MM.1S (cell line): ENCODE results near the gene ERLEC1.

ENCODE experiments used
- DNase-seq: peaks from one replicate; pipeline ENCODE4 v3.0.0-alpha.2; 2015
- H2AFZ ChIP-seq: fragments of 300-600 bp; sonication (generic); 2 replicates; pipeline ENCODE4 v1.6.0; 2016; ENCODE audit warnings: antibody characterized with exemption, low read length
- H3F3A ChIP-seq: fragments of 300-600 bp; sonication (generic); 2 replicates; pipeline ENCODE4 v1.6.1; 2016; ENCODE audit warnings: mild to moderate bottlenecking, antibody characterized with exemption, low read length, moderate library complexity, mixed read lengths; ENCODE audit not compliant: insufficient read depth
- H3K27ac ChIP-seq: fragments of 300-600 bp; sonication (generic); 2 replicates; pipeline ENCODE4 v1.5.1; 2016; ENCODE audit warnings: mild to moderate bottlenecking, low read length
- H3K27me3 ChIP-seq: fragments of 300-600 bp; sonication (generic); replicated peaks from 2 replicates; pipeline ENCODE4 v1.6.0; 2016; ENCODE audit warnings: low read length; ENCODE audit not compliant: insufficient read depth
- H3K36me3 ChIP-seq: fragments of 300-600 bp; sonication (generic); replicated peaks from 2 replicates; pipeline ENCODE4 v1.6.1; 2016; ENCODE audit warnings: mild to moderate bottlenecking, low read length, mixed read lengths; ENCODE audit not compliant: insufficient read depth
- H3K4me1 ChIP-seq: fragments of 300-600 bp; sonication (generic); 2 replicates; pipeline ENCODE4 v1.6.1; 2016; ENCODE audit warnings: low read length, mixed read lengths
- H3K4me2 ChIP-seq: fragments of 300-600 bp; sonication (generic); 2 replicates; pipeline ENCODE4 v1.6.0; 2016; ENCODE audit warnings: low read depth, low read length
- H3K4me3 ChIP-seq: fragments of 300-600 bp; sonication (generic); 2 replicates; pipeline ENCODE4 v1.5.1; 2016; ENCODE audit warnings: low read length, mixed read lengths
- H3K79me2 ChIP-seq: fragments of 300-600 bp; sonication (generic); 2 replicates; pipeline ENCODE4 v1.6.1; 2016; ENCODE audit warnings: mixed run types, low read length, mixed read lengths
- H3K9ac ChIP-seq: fragments of 300-600 bp; sonication (generic); 2 replicates; pipeline ENCODE4 v1.6.1; 2016; ENCODE audit warnings: low read length, mixed read lengths
- H3K9me2 ChIP-seq: fragments of 300-600 bp; sonication (generic); replicated peaks from 2 replicates; pipeline ENCODE4 v1.6.1; 2016; ENCODE audit warnings: mild to moderate bottlenecking, low read length, mixed read lengths; ENCODE audit not compliant: insufficient read depth
- H3K9me3 ChIP-seq: fragments of 300-600 bp; sonication (generic); replicated peaks from 2 replicates; pipeline ENCODE4 v1.6.1; 2016; ENCODE audit warnings: mild to moderate bottlenecking, low read length, mixed read lengths; ENCODE audit not compliant: insufficient read depth
- H4K20me1 ChIP-seq: fragments of 300-600 bp; sonication (generic); 2 replicates; pipeline ENCODE4 v1.6.1; 2016; ENCODE audit warnings: mild to moderate bottlenecking, low read length, moderate library complexity, mixed read lengths; ENCODE audit not compliant: insufficient read depth
- EZH2 ChIP-seq: fragments of 300-600 bp; sonication (generic); optimal IDR thresholded peaks from 2 replicates; pipeline ENCODE3; 2017; ENCODE audit warnings: low read depth, mild to moderate bottlenecking, antibody characterized with exemption, low read length, mixed read lengths
- EZH2phosphoT487 ChIP-seq: fragments of 300-600 bp; sonication (generic); IDR thresholded peaks from 2 replicates; pipeline ENCODE4 v1.6.1; 2018; ENCODE audit warnings: antibody characterized with exemption, low read length
- TF ChIP-seq, protein P1 (sequence below): fragments of 300-600 bp; sonication (generic); IDR thresholded peaks from 2 replicates; pipeline ENCODE4 v1.5.1; 2016; ENCODE audit warnings: antibody characterized with exemption, low read length, mixed read lengths

The ERLEC1 gene

GRCh38 chr2:53767405-53768241, 19.2 kb upstream of the ERLEC1 start, which contains the start of gene CHAC2:
TSS of gene CHAC2 (plus strand) at chr2:53767804. CDS start at chr2:53767887, 83 bp downstream.
- peaks cover 54% of the 10 kb centered on the region for H3K79me2 ChIP-seq
- DNase-seq = peak; percentile 89
- no peaks in the 10 kb centered on the region; the same call in none of the 2 replicates for H3F3A ChIP-seq
- no peaks in the 10 kb centered on the region for H4K20me1 ChIP-seq
- peak within 1 kb of the TSS; percentile 63 for H3K4me2 ChIP-seq
- H3K36me3 ChIP-seq = no peaks in the 10 kb centered on the region
- no peaks in the 10 kb centered on the region for H3K9me3 ChIP-seq
- H3K4me1 ChIP-seq = peaks cover 21% of the 10 kb centered on the region
- peak within 1 kb of the TSS; percentile 72 for H3K27ac ChIP-seq
- peak within 1 kb of the TSS; percentile 77 for H3K9ac ChIP-seq
- TF ChIP-seq EZH2 = no peak
- TF ChIP-seq, protein P1, sequence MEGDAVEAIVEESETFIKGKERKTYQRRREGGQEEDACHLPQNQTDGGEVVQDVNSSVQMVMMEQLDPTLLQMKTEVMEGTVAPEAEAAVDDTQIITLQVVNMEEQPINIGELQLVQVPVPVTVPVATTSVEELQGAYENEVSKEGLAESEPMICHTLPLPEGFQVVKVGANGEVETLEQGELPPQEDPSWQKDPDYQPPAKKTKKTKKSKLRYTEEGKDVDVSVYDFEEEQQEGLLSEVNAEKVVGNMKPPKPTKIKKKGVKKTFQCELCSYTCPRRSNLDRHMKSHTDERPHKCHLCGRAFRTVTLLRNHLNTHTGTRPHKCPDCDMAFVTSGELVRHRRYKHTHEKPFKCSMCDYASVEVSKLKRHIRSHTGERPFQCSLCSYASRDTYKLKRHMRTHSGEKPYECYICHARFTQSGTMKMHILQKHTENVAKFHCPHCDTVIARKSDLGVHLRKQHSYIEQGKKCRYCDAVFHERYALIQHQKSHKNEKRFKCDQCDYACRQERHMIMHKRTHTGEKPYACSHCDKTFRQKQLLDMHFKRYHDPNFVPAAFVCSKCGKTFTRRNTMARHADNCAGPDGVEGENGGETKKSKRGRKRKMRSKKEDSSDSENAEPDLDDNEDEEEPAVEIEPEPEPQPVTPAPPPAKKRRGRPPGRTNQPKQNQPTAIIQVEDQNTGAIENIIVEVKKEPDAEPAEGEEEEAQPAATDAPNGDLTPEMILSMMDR = peak; percentile 12; the same call in 1 of the 2 replicates
- no peak for TF ChIP-seq EZH2phosphoT487
- peak within 1 kb of the TSS; percentile 83 for H2AFZ ChIP-seq
- H3K9me2 ChIP-seq = no peaks in the 10 kb centered on the region
- no peaks in the 10 kb centered on the region for H3K27me3 ChIP-seq
- peak within 1 kb of the TSS; percentile 85 for H3K4me3 ChIP-seq

DNA sequence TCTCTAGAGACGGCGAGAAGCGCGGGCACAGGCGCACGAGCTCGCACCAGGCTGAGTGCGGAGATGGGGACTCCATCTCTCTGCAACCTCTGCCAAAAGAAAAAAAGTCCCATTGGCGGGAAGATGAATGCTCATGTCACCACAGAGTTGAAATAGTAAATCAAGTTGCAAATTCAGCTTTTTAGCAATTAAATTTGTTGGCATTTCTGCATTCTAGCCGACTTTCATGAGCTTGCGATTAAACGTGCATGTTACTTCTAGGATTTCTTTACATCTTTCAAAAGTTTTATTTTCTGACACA, 18.7 kb upstream of the ERLEC1 start:
- Histone ChIP-seq H3K9ac (peak overlapping the region; percentile 77), H2AFZ (peak overlapping the region; percentile 83), H3K4me2 (peak overlapping the region; percentile 63), H4K20me1 (no peaks in the 10 kb centered on the region), H3K4me3 (peak overlapping the region; percentile 85), H3K36me3 (no peaks in the 10 kb centered on the region), H3K79me2 (peaks cover 60% of the 10 kb centered on the region), H3K9me2 (no peaks in the 10 kb centered on the region), H3K27me3 (no peaks in the 10 kb centered on the region), H3F3A (no peaks in the 10 kb centered on the region; the same call in none of the 2 replicates), H3K4me1 (peaks cover 21% of the 10 kb centered on the region), H3K27ac (peak overlapping the region; percentile 72), H3K9me3 (no peaks in the 10 kb centered on the region)
- no peak for DNase-seq
- no peak for TF ChIP-seq EZH2
- TF ChIP-seq EZH2phosphoT487 = no peak
- TF ChIP-seq, protein P1 = no peak

DNA sequence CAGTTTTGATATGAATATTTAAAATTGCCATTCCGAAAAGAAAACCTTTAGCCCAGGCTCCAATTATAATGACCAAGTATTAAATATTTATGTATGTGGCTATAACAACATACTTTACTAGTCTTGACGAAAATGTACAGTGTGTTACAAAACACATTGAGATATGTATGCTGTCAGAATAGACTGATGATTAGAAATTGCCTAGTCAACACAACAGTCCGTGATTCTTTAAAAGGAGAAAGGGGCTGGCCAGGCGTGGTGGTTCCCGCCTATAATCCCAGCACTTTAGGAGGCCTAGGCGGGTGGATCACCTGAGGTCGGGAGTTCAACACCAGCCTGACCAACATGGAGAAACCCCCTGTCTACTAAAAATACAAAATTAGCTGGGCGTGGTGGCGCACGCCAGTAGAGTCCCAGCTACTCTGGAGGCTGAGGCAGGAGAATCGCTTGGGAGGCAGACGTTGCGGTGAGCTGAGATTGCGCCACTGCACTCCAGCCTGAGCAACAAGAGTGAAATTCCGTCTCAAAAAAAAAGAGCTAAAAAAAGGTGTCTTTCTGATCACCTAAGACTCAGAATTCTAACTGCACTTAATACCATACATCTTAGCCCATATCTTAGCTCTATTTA, 17.4 kb upstream of the ERLEC1 start:
- Histone ChIP-seq H3K9me2 (no peaks in the 10 kb centered on the region), H3K27ac (no peak overlapping the region), H3F3A (no peaks in the 10 kb centered on the region; the same call in none of the 2 replicates), H4K20me1 (no peaks in the 10 kb centered on the region), H3K4me1 (peaks cover 21% of the 10 kb centered on the region), H3K27me3 (no peaks in the 10 kb centered on the region), H3K79me2 (peaks cover 71% of the 10 kb centered on the region), H2AFZ (no peak overlapping the region), H3K9ac (no peak overlapping the region), H3K4me3 (peak overlapping the region; percentile 85), H3K4me2 (peak overlapping the region; percentile 63; the same call in 1 of the 2 replicates), H3K36me3 (no peaks in the 10 kb centered on the region), H3K9me3 (no peaks in the 10 kb centered on the region)
- TF ChIP-seq EZH2 = no peak
- no peak for TF ChIP-seq EZH2phosphoT487
- TF ChIP-seq, protein P1 = no peak
- DNase-seq = no peak
